HepG2 (cell line): ENCODE results near the gene POLR1D. TPM values are rescaled to one million over a fixed set of nuclear protein-coding genes. Genes with fewer than 3 reads are reported as not detected.

ENCODE experiments used
- ARID3A ChIP-seq: IDR thresholded peaks from 2 replicates; pipeline ENCODE4 v1.6.1; 2012; ENCODE audit warnings: low read depth, low read length, improper control_type of control experiment
- FOXC1 ChIP-seq: sonication (generic); formaldehyde crosslinking; IDR thresholded peaks from 2 replicates; pipeline ENCODE4 v1.8.0; 2022; ENCODE audit warnings: mild to moderate bottlenecking, missing genetic modification reagents, borderline replicate concordance
- FOXK1 ChIP-seq: sonication (generic); formaldehyde crosslinking; IDR thresholded peaks from 2 replicates; pipeline ENCODE4 v1.4.0; 2020; ENCODE audit warnings: low read depth, missing genetic modification reagents, borderline replicate concordance
- HDAC1 ChIP-seq: sonication (generic); formaldehyde crosslinking; IDR thresholded peaks from 2 replicates; pipeline ENCODE4 v1.5.1; 2020; ENCODE audit warnings: mild to moderate bottlenecking, missing genetic modification reagents
- HNF1A ChIP-seq, 2 experiments: sonication (generic) in 1 of 2; formaldehyde crosslinking in 1 of 2; IDR thresholded peaks; 2 replicates each; pipeline versions ENCODE4 v1.4.0 to v1.6.1; 2016 to 2020; ENCODE audit warnings: borderline replicate concordance in 1 of 2, low read depth in 1 of 2, mild to moderate bottlenecking in 1 of 2, missing genetic modification reagents in 1 of 2
- KLF13 ChIP-seq: sonication (generic); formaldehyde crosslinking; IDR thresholded peaks from 2 replicates; pipeline ENCODE4 v1.4.0; 2020; ENCODE audit warnings: mild to moderate bottlenecking, missing genetic modification reagents
- RAD51 ChIP-seq: fragments of 450-650 bp; IDR thresholded peaks from 2 replicates; pipeline ENCODE4 v1.6.1; 2016; ENCODE audit warnings: borderline replicate concordance
- SKI ChIP-seq: fragments of 450-650 bp; IDR thresholded peaks from one replicate; pipeline ENCODE4 v1.6.1; 2018; ENCODE audit warnings: mild to moderate bottlenecking; ENCODE audit not compliant: partially characterized antibody
- TFDP1 ChIP-seq: IDR thresholded peaks from 2 replicates; pipeline ENCODE4 v1.6.1; 2016; ENCODE audit warnings: missing compliant biosample characterization, missing genetic modification reagents, borderline replicate concordance
- TMF1 ChIP-seq: sonication (generic); formaldehyde crosslinking; IDR thresholded peaks from 2 replicates; pipeline ENCODE4 v1.8.1; 2022; ENCODE audit warnings: low read depth, missing genetic modification reagents
- ZFP37 ChIP-seq: sonication (generic); formaldehyde crosslinking; IDR thresholded peaks from 2 replicates; pipeline ENCODE4 v1.4.0; 2020; ENCODE audit warnings: missing genetic modification reagents, borderline replicate concordance
- ZNF232 ChIP-seq: sonication (generic); formaldehyde crosslinking; IDR thresholded peaks from 2 replicates; pipeline ENCODE4 v1.4.0; 2020; ENCODE audit warnings: missing genetic modification reagents, borderline replicate concordance
- ZNF24 ChIP-seq: fragments of 450-650 bp; IDR thresholded peaks from 2 replicates; pipeline ENCODE4 v1.6.1; 2017; ENCODE audit warnings: antibody characterized with exemption, mild to moderate bottlenecking
- ZNF331 ChIP-seq: sonication (generic); formaldehyde crosslinking; IDR thresholded peaks from 2 replicates; pipeline ENCODE4 v1.4.0; 2020; ENCODE audit warnings: missing genetic modification reagents
- ZNF430 ChIP-seq: sonication (generic); formaldehyde crosslinking; IDR thresholded peaks from 2 replicates; pipeline ENCODE4 v1.9.0; 2021; ENCODE audit warnings: mild to moderate bottlenecking, missing genetic modification reagents
- ZNF557 ChIP-seq: sonication (generic); formaldehyde crosslinking; IDR thresholded peaks from 2 replicates; pipeline ENCODE4 v1.4.0; 2020; ENCODE audit warnings: missing genetic modification reagents
- ZNF574 ChIP-seq: sonication (generic); formaldehyde crosslinking; IDR thresholded peaks from 2 replicates; pipeline ENCODE4 v1.4.0; 2020; ENCODE audit warnings: missing genetic modification reagents
- ZNF589 ChIP-seq: sonication (generic); formaldehyde crosslinking; conservative IDR thresholded peaks from 2 replicates; pipeline ENCODE4 v1.8.0; 2022; ENCODE audit warnings: mild to moderate bottlenecking, moderate library complexity, missing genetic modification reagents
- ZNF780A ChIP-seq: sonication (generic); formaldehyde crosslinking; IDR thresholded peaks from 2 replicates; pipeline ENCODE4 v1.8.0; 2022; ENCODE audit warnings: mild to moderate bottlenecking, missing genetic modification reagents, moderate library complexity
- polyA plus RNA-seq, 8 experiments: library from polyadenylated mRNA; depleted of rRNA in 3 of 8; stranded (reverse) in 7 of 8; unstranded in 1 of 8; fragments of >200 nt; fragmentation: Illumina TruSeq in 4 of 8; extraction: Trizol in 4 of 8; gene quantifications; 2 replicates each; pipeline versions ENCODE4 v1.2.1 to v1.2.3, GENCODE V29; 2011 to 2016; ENCODE audit warnings: low read depth in 4 of 8, missing spikeins in 1 of 8, mixed read lengths in 1 of 8; ENCODE audit not compliant: insufficient read depth in 1 of 8
- total RNA-seq, 5 experiments: library from RNA; depleted of rRNA; stranded (reverse); fragments of >200 nt; fragmentation: Illumina TruSeq; extraction: Trizol; gene quantifications; 2 replicates each; pipeline ENCODE4 v1.2.3, GENCODE V29; 2016; ENCODE audit warnings: low read depth in 1 of 5

POLR1D gene
- total and polyA plus RNA-seq, 2 of the 13 experiments (the other 11 are each of a cell fraction or from before 2014, with no cell fraction given): 183 to 490 TPM

- TF ChIP-seq FOXC1: no peak
- TF ChIP-seq RAD51: no peak
- no peak for TF ChIP-seq ZNF589 (CRISPR knock-in tag)
- no peak for TF ChIP-seq ZNF780A (CRISPR knock-in tag)
- no peak for TF ChIP-seq ZNF430
- TF ChIP-seq FOXK1: peak; percentile 62; the same call in 1 of the 2 replicates
- peak; percentile 54; the same call in 1 of the 2 replicates for TF ChIP-seq ARID3A
- TF ChIP-seq SKI: peak; percentile 62
- peak; percentile 59; the same call in 1 of the 2 replicates for TF ChIP-seq ZNF331 (CRISPR knock-in tag)
- 0 out of 2 replicates have a peak, but pooled peaks have one; percentile 18 for TF ChIP-seq TFDP1 (CRISPR knock-in tag)
- 0 out of 2 replicates have a peak, but pooled peaks have one; percentile 26 for TF ChIP-seq ZFP37
- 0 out of 2 replicates have a peak, but pooled peaks have one; percentile 32 for TF ChIP-seq ZNF232 (CRISPR knock-in tag)
- no peak for TF ChIP-seq TMF1
- TF ChIP-seq ZNF24: no peak
- 0 out of 2 replicates have a peak, but pooled peaks have one; percentile 28 for TF ChIP-seq ZNF574
- TF ChIP-seq ZNF557 (CRISPR knock-in tag): no peak
- TF ChIP-seq HDAC1 (CRISPR knock-in tag): peak; percentile 48; the same call in 1 of the 2 replicates
- no peak for TF ChIP-seq KLF13 (CRISPR knock-in tag)
- peak; percentile 28; the same call in 1 of the 2 replicates for TF ChIP-seq HNF1A (IDR thresholded peaks at IDR 0.05; ENCODE audit: low read depth)
- TF ChIP-seq HNF1A (CRISPR knock-in tag; IDR thresholded peaks at IDR 0.05; ENCODE audit: borderline replicate concordance): no peak
Observed at GRCh38 chr13:27641711-27642502, 20.2 kb downstream of the POLR1D start (continued).
